Memory B cell (primary cell): Measurements from ENCODE around the gene UGGT1.
A peak's percentile ranks its signal among the peaks of the same experiment; 100 is the strongest.

Experiments
- ATAC-seq: fragments of 150-1000 bp; cut with Tn5 transposase; 2 replicates; pipeline ENCODE4 v1.10.0; 2021; ENCODE audit warnings: low read depth, mild to moderate bottlenecking, moderate library complexity
- DNase-seq, 2 donors: peaks; one replicate each; pipeline ENCODE4 v3.0.0; 2022; ENCODE audit warnings: low spot score in 2 of 2
- H3K27ac Mint-ChIP-seq: one replicate; pipeline ENCODE4 v1.8.0; 2022; ENCODE audit warnings: mild to moderate bottlenecking, moderate library complexity, mixed read lengths
- H3K27me3 Mint-ChIP-seq: one replicate; pipeline ENCODE4 v1.8.0; 2022; ENCODE audit warnings: mixed read lengths
- H3K36me3 Mint-ChIP-seq: one replicate; pipeline ENCODE4 v1.8.0; 2022; ENCODE audit warnings: mild to moderate bottlenecking, mixed read lengths
- H3K4me1 Mint-ChIP-seq: one replicate; pipeline ENCODE4 v1.8.0; 2022; ENCODE audit warnings: mixed read lengths
- H3K4me3 Mint-ChIP-seq: one replicate; pipeline ENCODE4 v1.8.0; 2022; ENCODE audit warnings: mild to moderate bottlenecking, moderate library complexity, mixed read lengths
- H3K9me3 Mint-ChIP-seq: one replicate; pipeline ENCODE4 v1.8.0; 2022; ENCODE audit warnings: mixed read lengths

UGGT1 gene

DNA sequence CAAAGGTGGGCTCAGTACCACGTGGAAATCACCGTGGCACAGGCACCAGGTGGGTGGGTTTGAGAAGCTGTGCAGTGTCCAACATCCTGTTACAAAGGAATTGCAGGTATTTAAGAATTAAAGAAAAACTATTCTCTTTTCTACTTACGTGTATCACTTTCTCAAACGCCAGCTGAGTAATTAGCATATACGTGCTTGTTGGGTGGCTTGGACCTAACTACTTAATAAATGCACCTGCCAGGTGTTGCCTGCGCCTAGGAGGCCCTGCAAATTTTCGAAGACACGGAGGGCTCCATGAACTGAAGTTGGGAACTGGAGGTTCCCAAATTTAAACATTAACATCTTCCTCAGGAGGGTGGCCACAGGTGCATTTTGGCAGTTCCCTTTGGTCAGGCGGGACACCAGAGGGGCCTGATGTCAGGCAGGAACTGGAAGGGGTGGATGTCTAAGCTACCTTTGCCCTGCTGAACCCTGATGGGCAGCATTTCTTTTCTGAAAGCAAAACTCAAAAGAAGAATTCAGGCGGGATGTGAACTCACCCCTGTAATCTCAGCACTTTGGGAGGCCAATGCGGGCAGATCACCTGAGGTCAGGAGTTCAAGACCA lies 142.9 kb downstream of the UGGT1 start:
- Mint-ChIP-seq H3K4me1 (peaks cover 2% of the 10 kb centered on the region), H3K9me3 (no peaks in the 10 kb centered on the region), H3K27ac (no peak overlapping the region), H3K27me3 (peaks cover 13% of the 10 kb centered on the region), H3K36me3 (no peaks in the 10 kb centered on the region), H3K4me3 (peak overlapping the region; percentile 85)
- no peak for DNase-seq
- peak; percentile 13 for ATAC-seq

DNA sequence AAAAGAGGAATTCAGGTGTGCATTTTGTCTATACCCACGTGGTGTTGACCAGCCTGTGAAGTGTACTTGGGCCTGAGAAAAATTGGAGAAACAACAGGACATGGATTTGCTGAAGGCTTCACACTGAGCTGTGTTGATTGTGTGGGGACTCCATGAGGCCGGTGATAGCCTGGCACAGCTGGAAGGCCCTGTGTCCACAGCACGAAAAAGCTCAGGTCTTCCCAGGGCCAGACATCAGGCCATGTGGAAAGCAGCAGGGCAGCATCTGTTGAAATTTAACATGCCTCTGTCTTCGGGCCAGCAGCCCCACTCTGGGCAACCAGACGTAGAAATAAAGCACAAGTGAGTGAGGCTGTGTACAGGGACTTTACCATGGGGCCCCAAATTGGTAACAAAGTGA lies 143.6 kb downstream of the UGGT1 start:
- no peak for DNase-seq
- no peak for ATAC-seq
- H3K27ac Mint-ChIP-seq = no peak overlapping the region
- no peaks in the 10 kb centered on the region for H3K36me3 Mint-ChIP-seq
- H3K9me3 Mint-ChIP-seq = no peaks in the 10 kb centered on the region
- H3K4me1 Mint-ChIP-seq = peaks cover 2% of the 10 kb centered on the region
- H3K4me3 Mint-ChIP-seq = no peak overlapping the region
- peaks cover 13% of the 10 kb centered on the region for H3K27me3 Mint-ChIP-seq

DNA sequence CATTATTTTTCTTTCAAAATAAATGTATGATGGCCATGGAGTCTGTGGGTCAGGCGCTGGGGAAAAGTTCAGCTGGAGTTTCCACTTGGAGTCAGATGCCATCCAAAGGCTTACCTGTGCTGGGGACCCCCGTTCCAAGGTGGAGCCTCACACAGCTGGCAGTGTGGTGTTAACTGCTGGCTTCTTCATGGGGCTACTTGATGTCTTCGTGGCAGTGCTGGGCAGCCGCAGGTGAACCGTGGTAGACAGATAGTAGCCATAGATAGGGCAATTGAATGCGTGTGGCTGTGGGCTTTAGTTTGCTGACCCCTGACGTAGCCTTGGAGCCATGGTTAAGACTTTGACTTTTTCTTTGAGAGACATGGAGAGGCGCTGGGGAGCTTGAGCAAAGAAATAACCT lies 144.6 kb downstream of the UGGT1 start:
- no peak overlapping the region for H3K27ac Mint-ChIP-seq
- DNase-seq (no peak), ATAC-seq (no peak)
- no peak overlapping the region for H3K4me3 Mint-ChIP-seq
- H3K9me3 Mint-ChIP-seq = no peaks in the 10 kb centered on the region
- peaks cover 2% of the 10 kb centered on the region for H3K4me1 Mint-ChIP-seq
- H3K36me3 Mint-ChIP-seq = no peaks in the 10 kb centered on the region
- H3K27me3 Mint-ChIP-seq = peaks cover 13% of the 10 kb centered on the region

DNA sequence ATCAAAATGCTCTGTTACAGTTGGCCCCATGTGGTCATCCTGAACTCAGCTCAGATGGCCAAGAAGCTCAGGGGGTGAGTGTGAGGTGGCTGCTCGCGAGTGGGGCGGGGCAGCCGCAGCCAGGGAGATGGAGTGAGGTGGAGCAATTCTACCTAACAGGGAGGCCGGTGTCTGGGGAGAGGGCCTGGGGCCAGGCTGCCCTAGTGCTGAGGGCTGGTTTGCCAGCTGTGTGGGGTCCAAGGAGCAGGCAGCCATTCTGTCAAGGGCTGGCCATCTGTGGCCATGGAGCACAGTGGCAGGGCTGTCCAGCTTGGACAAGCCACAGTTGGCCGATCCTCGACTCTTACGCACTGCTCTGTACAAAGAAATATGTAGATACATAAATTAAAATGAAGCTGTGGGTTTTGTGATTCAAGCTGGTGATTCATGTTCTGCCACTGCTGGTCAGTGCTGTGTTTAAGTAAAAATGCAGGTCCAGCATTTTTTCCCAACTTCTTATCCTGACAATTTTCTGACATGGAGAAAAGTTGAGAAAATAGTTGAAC lies 145.6 kb downstream of the UGGT1 start:
- no peak for DNase-seq
- no peak for ATAC-seq
- H3K36me3 Mint-ChIP-seq = no peaks in the 10 kb centered on the region
- peaks cover 11% of the 10 kb centered on the region for H3K27me3 Mint-ChIP-seq
- no peak overlapping the region for H3K4me3 Mint-ChIP-seq
- no peaks in the 10 kb centered on the region for H3K9me3 Mint-ChIP-seq
- no peak overlapping the region for H3K27ac Mint-ChIP-seq
- peaks cover 2% of the 10 kb centered on the region for H3K4me1 Mint-ChIP-seq

DNA sequence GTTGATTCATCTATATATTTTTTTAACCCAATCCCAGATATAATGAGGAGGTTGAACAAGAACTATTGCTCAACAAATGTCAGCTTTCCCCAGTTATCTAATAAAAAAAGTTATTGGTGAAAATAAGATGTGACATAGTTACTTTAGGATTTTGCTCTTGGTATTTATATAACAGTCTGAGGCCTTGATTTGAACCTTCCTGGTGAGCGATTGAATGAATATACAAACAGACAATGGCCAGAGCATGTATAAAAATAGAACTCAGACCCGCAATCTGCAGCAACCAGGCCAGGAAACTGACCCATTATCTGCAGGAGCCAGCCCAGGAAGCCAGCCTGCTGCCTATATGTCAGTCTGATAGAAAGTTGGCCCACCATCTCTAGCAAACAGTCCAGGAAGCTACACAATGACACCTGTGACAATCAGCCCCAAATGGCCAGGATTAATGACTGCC lies 146.1 kb downstream of the UGGT1 start:
- no peak overlapping the region for H3K4me3 Mint-ChIP-seq
- H3K4me1 Mint-ChIP-seq = peaks cover 2% of the 10 kb centered on the region
- H3K9me3 Mint-ChIP-seq = no peaks in the 10 kb centered on the region
- no peaks in the 10 kb centered on the region for H3K36me3 Mint-ChIP-seq
- peaks cover 11% of the 10 kb centered on the region for H3K27me3 Mint-ChIP-seq
- ATAC-seq = no peak
- no peak for DNase-seq
- H3K27ac Mint-ChIP-seq = no peak overlapping the region

DNA sequence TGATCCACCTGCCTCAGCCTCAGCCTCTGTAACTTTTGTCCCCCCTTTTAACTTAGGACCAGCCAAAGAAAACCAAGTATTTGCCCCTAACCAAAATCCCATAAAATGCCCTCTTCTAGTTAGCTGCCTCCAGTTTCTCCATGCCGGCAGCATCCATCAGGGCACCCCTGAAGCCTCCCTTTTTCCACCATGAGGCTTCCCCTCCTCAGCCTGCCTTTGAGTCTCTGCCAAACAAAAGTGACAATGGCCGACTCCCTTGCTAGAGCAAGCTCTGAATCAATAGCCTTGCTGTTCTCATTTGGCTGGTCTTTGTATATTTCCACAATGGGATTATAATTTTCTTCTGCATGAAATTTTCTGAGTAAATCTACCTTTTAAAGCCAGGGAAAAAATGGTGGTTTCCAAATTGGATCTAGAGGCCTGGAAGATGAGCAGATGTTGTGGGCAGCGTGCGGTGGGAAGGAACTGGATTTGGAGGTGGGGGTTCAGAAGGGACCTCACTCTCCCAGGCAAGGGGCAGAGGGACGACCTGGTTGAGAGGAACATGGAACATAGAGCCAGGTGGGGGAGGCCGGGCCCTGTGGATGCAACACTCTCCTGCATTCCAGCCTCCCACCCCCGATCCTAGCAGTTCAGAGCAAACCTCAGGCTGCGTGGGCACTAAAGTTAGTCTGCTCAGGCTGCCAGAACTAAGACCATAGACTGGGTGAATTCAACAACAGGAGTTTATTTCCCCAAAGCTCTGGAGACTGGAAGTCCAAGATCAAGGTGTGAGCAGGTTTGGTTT lies 147.1 kb downstream of the UGGT1 start:
- ATAC-seq (no peak), DNase-seq (no peak)
- Mint-ChIP-seq H3K36me3 (no peaks in the 10 kb centered on the region), H3K4me1 (peaks cover 2% of the 10 kb centered on the region), H3K4me3 (no peak overlapping the region), H3K27me3 (peaks cover 9% of the 10 kb centered on the region), H3K27ac (no peak overlapping the region), H3K9me3 (no peaks in the 10 kb centered on the region)

DNA sequence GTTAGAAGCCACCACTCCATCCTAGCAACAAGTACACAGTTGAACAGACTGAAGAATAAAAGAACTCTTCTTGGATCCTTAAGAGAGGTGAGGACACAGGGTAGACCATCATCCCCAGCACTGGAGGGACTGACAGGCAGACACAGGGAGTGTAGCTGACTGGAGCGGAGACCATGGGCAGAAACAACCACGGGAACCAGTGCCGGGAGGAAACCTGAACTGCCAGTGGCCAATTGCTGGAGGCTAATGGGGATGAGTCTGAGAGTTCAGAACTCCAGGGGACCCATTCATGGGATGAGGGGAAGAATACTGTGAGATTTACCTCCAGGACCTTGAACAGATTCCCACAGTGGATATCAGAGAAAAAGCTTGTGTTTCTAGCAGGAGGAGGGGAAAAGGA lies 150.9 kb downstream of the UGGT1 start:
- no peaks in the 10 kb centered on the region for H3K36me3 Mint-ChIP-seq
- ATAC-seq (no peak), DNase-seq (no peak)
- H3K27ac Mint-ChIP-seq = no peak overlapping the region
- H3K9me3 Mint-ChIP-seq = no peaks in the 10 kb centered on the region
- no peak overlapping the region for H3K4me3 Mint-ChIP-seq
- H3K27me3 Mint-ChIP-seq = peaks cover 5% of the 10 kb centered on the region
- H3K4me1 Mint-ChIP-seq = no peaks in the 10 kb centered on the region
